HG03108 (cell line): ENCODE results near the gene CASS4.
A peak's percentile ranks its signal among the peaks of the same experiment; 100 is the strongest.

Experiments
- ATAC-seq: cut with Tn5 transposase; IDR thresholded peaks from one replicate; pipeline ENCODE4 v1.9.1; 2021; ENCODE audit warnings: moderate library complexity; ENCODE audit not compliant: unreplicated experiment

Gene CASS4

GRCh38 chr20:56422076-56422823 is 10.2 kb downstream of the CASS4 start:
- ATAC-seq, result no peak

GRCh38 chr20:56422824-56423189 is 10.7 kb downstream of the CASS4 start:
- ATAC-seq, result no peak

- ATAC-seq, result no peak
Observed at GRCh38 chr20:56423211-56423610, 11.2 kb downstream of the CASS4 start.

GRCh38 chr20:56423886-56424285 is 11.8 kb downstream of the CASS4 start:
- ATAC-seq, result no peak

- no peak for ATAC-seq
Observed at GRCh38 chr20:56424931-56425330, 12.9 kb downstream of the CASS4 start.

GRCh38 chr20:56426026-56426425 is 14.0 kb downstream of the CASS4 start:
- no peak for ATAC-seq

- no peak for ATAC-seq
Observed at GRCh38 chr20:56426926-56427325, 14.9 kb downstream of the CASS4 start.

- no peak for ATAC-seq
Observed at GRCh38 chr20:56427797-56428196, 15.7 kb downstream of the CASS4 start.

- no peak for ATAC-seq
Observed at GRCh38 chr20:56428410-56428809, 16.4 kb downstream of the CASS4 start.

- no peak for ATAC-seq
Observed at GRCh38 chr20:56428881-56429280, 16.8 kb downstream of the CASS4 start.

- ATAC-seq, result no peak
Observed at GRCh38 chr20:56429502-56429901, 17.4 kb downstream of the CASS4 start.

GRCh38 chr20:56429941-56430340 is 17.9 kb downstream of the CASS4 start:
- ATAC-seq, result no peak

- no peak for ATAC-seq
Observed at GRCh38 chr20:56430461-56430860, 18.4 kb downstream of the CASS4 start.

- ATAC-seq, result no peak
Observed at GRCh38 chr20:56430957-56431356, 18.9 kb downstream of the CASS4 start.

GRCh38 chr20:56431471-56431870 is 19.4 kb downstream of the CASS4 start:
- no peak for ATAC-seq

GRCh38 chr20:56433221-56433879 is 21.3 kb downstream of the CASS4 start:
- no peak for ATAC-seq

- no peak for ATAC-seq
Observed at GRCh38 chr20:56433880-56434255, 21.8 kb downstream of the CASS4 start.

- no peak for ATAC-seq
Observed at GRCh38 chr20:56437196-56437960, 25.3 kb downstream of the CASS4 start.

GRCh38 chr20:56438284-56438683 is 26.2 kb downstream of the CASS4 start:
- no peak for ATAC-seq

- ATAC-seq, result no peak
Observed at GRCh38 chr20:56439771-56440291, 27.8 kb downstream of the CASS4 start.

GRCh38 chr20:56440346-56441007 is 28.4 kb downstream of the CASS4 start:
- peak; percentile 62 for ATAC-seq
